GM18867 (cell line): ENCODE results near the gene MREG.

ENCODE experiments used
- ATAC-seq: cut with Tn5 transposase; IDR thresholded peaks from one replicate; pipeline ENCODE4 v1.9.1; 2021; ENCODE audit warnings: mild to moderate bottlenecking, moderate library complexity; ENCODE audit not compliant: unreplicated experiment

Gene MREG

GRCh38 chr2:215899141-215900074 lies 113.9 kb downstream of the MREG start:
- no peak for ATAC-seq

DNA sequence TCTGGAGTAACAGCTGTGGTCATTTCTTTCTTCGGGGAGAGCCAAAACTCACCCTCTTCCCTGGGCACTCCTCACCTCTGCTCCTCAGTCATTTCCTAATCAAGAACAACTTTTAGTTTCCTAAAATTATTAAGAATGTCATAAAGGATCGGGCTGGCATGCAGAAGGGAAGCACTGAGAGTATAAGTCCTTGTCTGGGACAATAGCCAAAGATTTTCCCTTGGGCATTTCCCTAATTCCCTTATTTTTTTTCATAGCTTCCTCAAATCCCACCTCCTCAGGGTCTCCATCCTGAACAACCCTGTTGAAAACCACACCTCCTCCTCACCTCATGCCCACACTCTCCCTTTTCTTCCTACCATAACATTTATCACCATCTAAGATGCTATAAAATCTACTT lies 115.0 kb downstream of the MREG start:
- no peak for ATAC-seq

DNA sequence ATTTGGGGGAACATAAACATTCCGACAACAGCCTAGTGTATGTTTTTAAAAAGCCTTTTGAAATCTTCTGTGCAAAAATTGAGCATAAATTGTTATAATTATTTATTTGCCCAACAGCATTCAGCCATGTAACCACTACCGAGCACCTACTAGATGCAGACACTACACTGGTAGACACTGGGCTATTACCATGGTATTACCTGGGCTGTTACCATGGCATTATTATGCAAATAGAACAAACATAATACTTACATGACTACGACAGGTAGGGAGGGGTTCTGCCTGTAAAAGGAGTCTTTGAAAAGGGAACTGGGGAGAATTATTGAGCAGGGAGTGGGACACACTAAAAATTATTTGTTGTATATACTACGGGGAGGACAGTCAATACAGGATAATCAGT lies 116.4 kb downstream of the MREG start:
- ATAC-seq, result no peak

- no peak for ATAC-seq
These were observed 118.0 kb downstream of the MREG start for GRCh38 chr2:215895330-215895729.
